HL-60 (cell line): ENCODE measurements around the gene NHEJ1.

ENCODE experiments used
- DNase-seq, 2 experiments: peaks; one replicate each; pipeline ENCODE4 v3.0.0-alpha.2; 2010 to 2020; ENCODE audit warnings: low read depth in 1 of 2, low spot score in 1 of 2
- H3K27ac ChIP-seq: fragments of 250-450 bp; sonication (Bioruptor Pico); replicated peaks from 2 replicates; pipeline ENCODE4 v1.5.1; 2020; ENCODE audit warnings: mild to moderate bottlenecking, moderate library complexity
- H3K27me3 ChIP-seq: fragments of 250-450 bp; sonication (Bioruptor Pico); 2 replicates; pipeline ENCODE4 v1.5.1; 2021; ENCODE audit warnings: mild to moderate bottlenecking, moderate library complexity; ENCODE audit not compliant: insufficient read depth, poor library complexity, severe bottlenecking
- H3K4me3 ChIP-seq: replicated peaks from 2 replicates; pipeline ENCODE4 v1.5.1; 2011; ENCODE audit warnings: mild to moderate bottlenecking, control low read depth, low read length; ENCODE audit not compliant: insufficient read depth
- CTCF ChIP-seq: IDR thresholded peaks from one replicate; pipeline ENCODE4 v1.5.1; 2011; ENCODE audit warnings: low read length, control low read depth, inconsistent platforms; ENCODE audit not compliant: insufficient read depth
- GABPA ChIP-seq: IDR thresholded peaks from 2 replicates; pipeline ENCODE4 v1.6.1; 2012; ENCODE audit warnings: low read depth
- POLR2AphosphoS5 ChIP-seq: IDR thresholded peaks from 2 replicates; pipeline ENCODE4 v1.6.1; 2012; ENCODE audit warnings: low read depth
- REST ChIP-seq: IDR thresholded peaks from 2 replicates; pipeline ENCODE4 v1.6.1; 2012; ENCODE audit warnings: low read depth; ENCODE audit not compliant: insufficient replicate concordance
- SPI1 ChIP-seq: IDR thresholded peaks from 2 replicates; pipeline ENCODE4 v1.6.1; 2012; ENCODE audit warnings: low read depth, mild to moderate bottlenecking, borderline replicate concordance

NHEJ1 gene

GRCh38 chr2:219197388-219197787 lies 36.8 kb upstream of the NHEJ1 start:
- TF ChIP-seq POLR2AphosphoS5 (no peak), SPI1 (no peak), CTCF (no peak), REST (no peak), GABPA (no peak)
- H3K4me3 ChIP-seq: no peak overlapping the region
- no peak overlapping the region for H3K27ac ChIP-seq
- H3K27me3 ChIP-seq: no peaks in the 10 kb centered on the region
- no peak for DNase-seq

GRCh38 chr2:219186754-219187456 lies 26.3 kb upstream of the NHEJ1 start:
- H3K27me3 ChIP-seq: no peaks in the 10 kb centered on the region
- TF ChIP-seq POLR2AphosphoS5: no peak
- TF ChIP-seq SPI1: peak; percentile 26; the same call in 1 of the 2 replicates
- H3K27ac ChIP-seq: no peak overlapping the region
- DNase-seq: no peak
- no peak overlapping the region for H3K4me3 ChIP-seq

- no peak overlapping the region for H3K4me3 ChIP-seq
- H3K27ac ChIP-seq: no peak overlapping the region
- no peak for DNase-seq
- no peak for TF ChIP-seq GABPA
- no peak for TF ChIP-seq REST
- no peak for TF ChIP-seq POLR2AphosphoS5
- TF ChIP-seq SPI1: no peak
- TF ChIP-seq CTCF: no peak
- no peaks in the 10 kb centered on the region for H3K27me3 ChIP-seq
Measured at GRCh38 chr2:219184121-219184520, 23.5 kb upstream of the NHEJ1 start.

GRCh38 chr2:219183151-219183772 lies 22.6 kb upstream of the NHEJ1 start:
- no peaks in the 10 kb centered on the region for H3K27me3 ChIP-seq
- H3K4me3 ChIP-seq: no peak overlapping the region
- H3K27ac ChIP-seq: no peak overlapping the region
- TF ChIP-seq GABPA (no peak), POLR2AphosphoS5 (no peak), SPI1 (no peak), REST (no peak), CTCF (no peak)
- no peak for DNase-seq
